Effector memory CD8-positive, alpha-beta T cell (primary cell): ENCODE data around the gene MTHFD1L.
A peak's percentile ranks its signal among the peaks of the same experiment; 100 is the strongest.
"Not testable (repeated sequence)": the region's sequence is repeated elsewhere in the genome, so short reads cannot be mapped to it uniquely, and the experiment has no call there.

ENCODE experiments used
- ATAC-seq: fragments of 150-1000 bp; cut with Tn5 transposase; replicated peaks from 2 replicates; pipeline ENCODE4 v1.10.0; 2021; ENCODE audit warnings: mild to moderate bottlenecking, moderate library complexity
- DNase-seq, 3 experiments: peaks; one replicate each; pipeline ENCODE4 v3.0.0; 2021
- H3K27ac Mint-ChIP-seq, 2 donors: one replicate each; pipeline ENCODE4 v1.8.0; 2022; ENCODE audit warnings: mild to moderate bottlenecking in 2 of 2, mixed read lengths in 2 of 2, moderate library complexity in 2 of 2
- H3K27me3 Mint-ChIP-seq, 2 donors: one replicate each; pipeline ENCODE4 v1.8.0; 2022; ENCODE audit warnings: mixed read lengths in 2 of 2
- H3K36me3 Mint-ChIP-seq: one replicate; pipeline ENCODE4 v1.8.0; 2022; ENCODE audit warnings: mild to moderate bottlenecking, moderate library complexity, mixed read lengths; ENCODE audit not compliant: insufficient read depth
- H3K4me1 Mint-ChIP-seq, 2 donors: one replicate each; pipeline ENCODE4 v1.8.0; 2022; ENCODE audit warnings: low read depth in 2 of 2, mixed read lengths in 2 of 2
- H3K4me3 Mint-ChIP-seq, 2 donors: one replicate each; pipeline ENCODE4 v1.8.0; 2022; ENCODE audit warnings: mild to moderate bottlenecking in 2 of 2, mixed read lengths in 2 of 2, moderate library complexity in 2 of 2
- H3K9me3 Mint-ChIP-seq, 2 donors: one replicate each; pipeline ENCODE4 v1.8.0; 2022; ENCODE audit warnings: mixed read lengths in 2 of 2

MTHFD1L gene

DNA sequence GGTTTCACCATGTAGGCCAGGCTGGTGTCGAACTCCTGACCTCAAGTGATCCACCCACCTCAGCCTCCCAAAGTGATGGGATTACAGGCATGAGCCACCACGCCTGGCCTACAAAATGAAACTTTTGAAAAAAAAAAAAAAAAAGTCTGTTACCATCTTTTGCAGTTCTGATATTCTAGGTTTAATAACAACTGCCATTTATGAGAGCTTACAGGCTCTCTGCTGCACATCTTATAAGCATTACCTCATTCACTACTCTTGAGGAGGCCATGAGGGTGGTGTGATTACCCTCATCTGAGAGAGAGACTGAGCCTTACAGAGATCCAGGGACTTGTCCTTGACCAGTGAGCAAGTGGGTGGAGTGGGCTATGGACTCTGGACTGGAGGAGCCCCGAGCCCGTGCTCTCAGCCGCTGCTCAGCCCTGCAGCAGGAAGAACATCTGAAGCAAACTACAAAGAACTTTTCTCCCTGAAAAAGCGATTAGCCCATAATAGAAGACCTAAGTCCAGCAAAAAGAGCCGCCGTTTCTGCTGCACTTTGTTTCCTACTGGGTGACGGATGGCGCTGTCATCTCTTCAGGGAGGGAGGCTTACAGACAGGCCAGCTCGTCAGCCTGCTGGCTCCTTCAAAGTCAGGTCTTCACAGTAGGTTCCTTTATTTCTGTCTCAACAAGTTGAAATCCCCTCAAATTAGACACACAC lies 254.5 kb downstream of the MTHFD1L start:
- Mint-ChIP-seq H3K4me1 (peaks cover 0 to 5% of the 10 kb centered on the region in 2 donors), H3K27ac (peak overlapping the region in 1 of 2 donors; percentile 35), H3K36me3 (no peaks in the 10 kb centered on the region)

DNA sequence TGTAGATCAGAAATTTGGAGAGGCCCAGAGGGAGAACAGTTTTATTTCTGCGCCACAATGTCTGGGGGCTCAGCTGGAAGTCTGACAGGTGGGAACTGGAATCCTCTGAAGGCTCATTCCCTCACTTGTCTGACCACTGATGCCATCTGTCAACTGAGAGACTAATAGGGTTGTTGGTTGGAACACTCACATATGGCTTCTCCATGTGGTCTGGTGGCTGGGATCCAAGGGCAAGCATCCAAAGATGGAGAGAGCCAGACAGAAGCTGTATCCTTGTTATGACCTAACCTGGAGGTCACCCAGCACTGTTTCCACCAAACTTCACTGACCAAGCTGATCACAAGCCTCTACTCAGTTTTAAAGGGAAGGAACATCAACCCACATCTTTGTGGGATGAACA lies 256.4 kb downstream of the MTHFD1L start:
- no peak for DNase-seq
- no peak overlapping the region for H3K4me3 Mint-ChIP-seq
- peaks cover 0 to 5% of the 10 kb centered on the region in 2 donors for H3K4me1 Mint-ChIP-seq
- no peak for ATAC-seq
- no peak overlapping the region for H3K27ac Mint-ChIP-seq
- no peaks in the 10 kb centered on the region for H3K36me3 Mint-ChIP-seq
- peaks cover 0 to 5% of the 10 kb centered on the region in 2 donors for H3K27me3 Mint-ChIP-seq
- H3K9me3 Mint-ChIP-seq = no peaks in the 10 kb centered on the region

More for the DNA sequence above, 254.5 kb downstream of the MTHFD1L start:
- ATAC-seq (no peak), DNase-seq (no peak)
- peaks cover 0 to 15% of the 10 kb centered on the region in 2 donors for H3K27me3 Mint-ChIP-seq
- H3K9me3 Mint-ChIP-seq = no peaks in the 10 kb centered on the region
- no peak overlapping the region for H3K4me3 Mint-ChIP-seq

DNA sequence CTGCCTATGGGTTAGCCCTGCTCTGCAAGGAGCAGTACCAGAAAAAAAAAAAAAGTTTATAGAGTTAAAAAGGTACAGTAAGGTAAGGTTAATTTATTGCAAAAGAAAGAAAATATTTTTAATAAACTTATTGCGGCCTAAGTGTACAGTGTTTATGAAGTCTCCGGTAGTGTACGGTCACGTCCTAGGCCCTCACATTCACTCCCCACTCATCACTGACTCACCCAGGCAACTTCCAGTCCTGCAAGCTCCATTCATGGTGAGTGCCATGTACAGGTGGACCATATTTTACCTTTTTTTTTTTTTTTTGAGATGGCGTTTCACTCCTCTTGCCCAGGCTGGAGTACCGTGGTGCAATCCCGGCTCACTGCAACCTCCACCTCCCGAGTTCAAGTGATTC lies 258.1 kb downstream of the MTHFD1L start:
- not testable (repeated sequence) for H3K27ac Mint-ChIP-seq, H3K36me3 Mint-ChIP-seq, H3K4me1 Mint-ChIP-seq, H3K4me3 Mint-ChIP-seq, H3K27me3 Mint-ChIP-seq, ATAC-seq, DNase-seq, H3K9me3 Mint-ChIP-seq

DNA sequence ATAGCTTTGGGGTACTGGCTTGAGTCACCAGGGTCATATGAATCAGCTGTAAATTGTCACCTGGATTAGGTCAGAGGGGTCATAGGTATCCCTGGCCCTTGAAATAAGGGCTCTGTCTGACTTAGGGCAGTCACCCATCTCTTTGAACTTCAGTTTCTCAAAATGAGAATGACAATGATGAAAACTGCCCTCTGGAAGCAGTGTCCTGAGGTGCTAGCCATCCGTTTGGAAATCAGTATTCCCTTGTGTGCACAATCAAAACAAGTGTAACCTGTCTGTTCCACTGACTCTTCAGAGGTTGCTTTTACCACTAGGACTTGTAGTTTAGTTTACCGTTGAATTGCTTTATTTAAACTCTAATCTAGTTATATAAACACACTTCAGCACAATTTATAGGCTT lies 259.7 kb downstream of the MTHFD1L start:
- ATAC-seq, H3K4me3 Mint-ChIP-seq, H3K4me1 Mint-ChIP-seq, H3K36me3 Mint-ChIP-seq, H3K9me3 Mint-ChIP-seq, H3K27ac Mint-ChIP-seq, DNase-seq: not testable (repeated sequence)
- H3K27me3 Mint-ChIP-seq = peaks cover 9 to 13% of the 10 kb centered on the region in 2 donors

DNA sequence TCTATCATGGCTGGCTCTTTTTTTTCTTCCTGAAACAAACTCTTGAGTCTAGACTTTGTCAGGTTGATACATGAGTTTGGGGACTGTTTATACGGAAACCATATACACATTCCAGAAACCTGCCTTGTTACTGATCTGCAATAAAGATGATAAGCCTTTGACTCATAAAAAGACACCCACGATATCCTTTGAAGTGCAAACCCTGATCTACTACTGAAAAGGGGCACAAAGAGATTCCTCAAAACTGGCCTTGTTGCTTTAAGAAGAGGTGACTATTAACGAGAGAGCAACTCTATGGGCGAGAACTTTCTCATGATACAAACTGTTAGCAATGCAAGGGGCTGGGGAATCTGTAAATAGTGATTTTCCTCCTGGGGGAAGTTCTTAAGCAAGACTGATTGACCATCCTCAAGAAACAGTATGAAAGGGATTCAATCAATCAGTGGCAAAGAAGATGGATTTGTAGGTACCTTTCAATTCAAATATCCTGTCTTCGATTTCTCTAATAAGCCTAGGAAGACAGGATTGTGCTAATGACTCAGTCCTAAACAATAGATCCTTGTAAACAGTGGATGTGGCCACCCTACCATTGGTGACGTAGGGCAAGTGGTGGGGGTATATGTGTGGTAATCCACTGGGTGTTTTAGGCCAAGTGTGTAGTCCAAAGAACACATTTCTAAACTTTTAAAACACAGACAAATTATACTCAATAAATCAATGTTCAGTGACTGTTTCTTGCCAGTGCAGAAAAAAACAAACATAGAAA lies 260.3 kb downstream of the MTHFD1L start:
- peaks cover 12 to 15% of the 10 kb centered on the region in 2 donors for H3K27me3 Mint-ChIP-seq
- H3K36me3 Mint-ChIP-seq, H3K9me3 Mint-ChIP-seq, H3K4me1 Mint-ChIP-seq, DNase-seq, H3K27ac Mint-ChIP-seq, H3K4me3 Mint-ChIP-seq, ATAC-seq: not testable (repeated sequence)

DNA sequence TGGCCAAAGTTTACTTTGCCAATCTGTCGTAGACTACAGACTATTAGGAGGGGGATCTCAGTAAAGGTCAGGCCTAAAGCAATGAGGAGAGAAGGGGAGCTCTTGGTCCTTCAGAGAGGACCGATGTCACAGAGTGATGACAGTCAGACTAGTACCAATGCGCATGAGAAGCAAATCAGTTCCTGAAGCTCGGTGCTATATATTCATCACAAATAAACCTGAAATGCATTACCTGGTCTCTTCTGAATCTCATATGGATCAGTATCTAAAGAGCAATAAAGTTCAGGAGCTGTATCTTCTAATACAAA lies 260.9 kb downstream of the MTHFD1L start:
- H3K27me3 Mint-ChIP-seq = peaks cover 11 to 15% of the 10 kb centered on the region in 2 donors
- ATAC-seq, H3K9me3 Mint-ChIP-seq, H3K36me3 Mint-ChIP-seq, H3K4me1 Mint-ChIP-seq, H3K27ac Mint-ChIP-seq, DNase-seq, H3K4me3 Mint-ChIP-seq: not testable (repeated sequence)

DNA sequence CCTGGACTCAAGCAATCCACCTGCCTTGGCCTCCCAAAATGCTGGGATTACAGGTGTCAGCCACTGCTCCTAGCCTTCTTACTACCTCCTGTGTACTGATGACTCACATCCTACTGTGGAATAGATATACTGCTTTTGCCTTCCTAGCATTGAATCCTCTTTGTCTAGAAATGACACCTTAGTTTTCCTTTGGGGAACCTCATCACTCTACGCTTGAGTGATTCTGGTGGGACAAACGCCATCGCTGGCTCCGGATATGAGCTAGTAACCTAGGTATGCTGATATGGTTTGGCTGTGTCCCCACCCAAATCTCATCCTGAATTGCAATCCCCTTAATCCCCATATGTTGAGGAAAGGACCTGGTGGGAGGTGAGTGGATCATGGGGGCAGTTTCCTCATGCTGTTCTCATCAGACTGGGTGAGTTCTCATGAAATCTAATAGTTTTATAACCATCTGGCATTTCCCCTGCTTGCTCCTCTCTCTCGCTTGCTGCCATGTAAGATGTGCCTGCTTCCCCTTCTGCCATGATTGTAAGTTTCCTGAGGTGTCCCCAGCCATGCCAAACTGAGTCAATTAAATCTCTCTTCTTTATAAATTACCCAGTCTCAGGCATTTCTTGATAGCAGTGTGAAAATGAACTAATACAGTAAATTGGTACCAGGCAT lies 261.8 kb downstream of the MTHFD1L start:
- not testable (repeated sequence) for H3K36me3 Mint-ChIP-seq, H3K9me3 Mint-ChIP-seq, H3K27ac Mint-ChIP-seq, H3K4me1 Mint-ChIP-seq, ATAC-seq, DNase-seq, H3K4me3 Mint-ChIP-seq
- peaks cover 11 to 15% of the 10 kb centered on the region in 2 donors for H3K27me3 Mint-ChIP-seq

DNA sequence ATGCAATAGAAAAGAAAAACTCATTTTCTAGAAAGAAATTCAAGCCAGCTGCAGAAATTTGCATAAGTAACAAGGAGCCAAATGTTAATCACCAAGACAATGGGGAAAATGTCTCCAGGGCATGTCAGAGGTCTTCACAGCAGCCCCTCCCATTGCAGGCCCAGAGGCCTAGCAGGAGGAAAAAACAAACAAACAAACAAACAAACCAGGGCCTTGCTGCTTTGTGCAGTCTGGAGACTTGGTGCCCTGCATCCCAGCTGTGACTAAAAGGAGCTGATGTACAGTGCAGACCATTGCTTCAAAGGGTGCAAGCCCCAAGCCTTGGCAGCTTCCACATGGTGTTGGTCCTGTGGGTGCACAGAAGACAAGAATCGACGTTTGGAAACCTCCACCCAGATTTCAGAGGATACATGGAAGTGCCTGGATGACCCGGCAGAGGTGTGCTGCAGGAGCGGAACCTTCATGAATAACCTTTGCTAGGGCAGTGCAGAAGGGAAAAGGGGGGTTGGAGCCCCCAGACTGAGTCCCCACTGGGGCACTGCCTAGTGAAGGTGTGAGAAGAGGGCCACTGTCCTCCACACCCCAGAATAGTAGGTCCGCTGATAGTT lies 263.4 kb downstream of the MTHFD1L start:
- DNase-seq = no peak
- peaks cover 11 to 16% of the 10 kb centered on the region in 2 donors for H3K27me3 Mint-ChIP-seq
- H3K9me3 Mint-ChIP-seq = no peaks in the 10 kb centered on the region
- H3K27ac Mint-ChIP-seq = no peak overlapping the region
- H3K36me3 Mint-ChIP-seq = no peaks in the 10 kb centered on the region
- no peak overlapping the region for H3K4me3 Mint-ChIP-seq
- no peaks in the 10 kb centered on the region for H3K4me1 Mint-ChIP-seq
- ATAC-seq = no peak

DNA sequence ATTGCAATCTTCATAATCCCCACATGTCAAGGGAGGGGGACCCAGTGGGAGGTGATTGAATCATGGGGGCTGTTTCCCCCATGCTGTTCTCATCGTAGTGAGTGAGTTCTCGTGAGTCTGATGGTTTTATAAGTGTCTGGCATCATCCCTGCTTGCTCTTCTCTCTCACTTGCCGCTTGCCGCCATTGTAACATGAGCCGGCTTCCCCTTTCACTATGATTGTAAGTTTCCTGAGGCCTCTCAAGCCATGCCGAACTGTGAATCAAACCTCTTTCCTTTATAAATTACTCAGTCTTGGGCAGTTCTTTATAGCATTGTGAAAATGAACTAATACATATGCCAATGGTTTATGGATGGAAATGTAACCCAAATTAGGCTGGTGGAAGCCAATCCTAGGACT lies 264.8 kb downstream of the MTHFD1L start:
- Mint-ChIP-seq H3K36me3 (peaks cover 2% of the 10 kb centered on the region), H3K27me3 (peaks cover 11 to 23% of the 10 kb centered on the region in 2 donors), H3K27ac (no peak overlapping the region), H3K9me3 (no peaks in the 10 kb centered on the region), H3K4me3 (no peak overlapping the region), H3K4me1 (no peaks in the 10 kb centered on the region)
- DNase-seq = no peak
- ATAC-seq = no peak

DNA sequence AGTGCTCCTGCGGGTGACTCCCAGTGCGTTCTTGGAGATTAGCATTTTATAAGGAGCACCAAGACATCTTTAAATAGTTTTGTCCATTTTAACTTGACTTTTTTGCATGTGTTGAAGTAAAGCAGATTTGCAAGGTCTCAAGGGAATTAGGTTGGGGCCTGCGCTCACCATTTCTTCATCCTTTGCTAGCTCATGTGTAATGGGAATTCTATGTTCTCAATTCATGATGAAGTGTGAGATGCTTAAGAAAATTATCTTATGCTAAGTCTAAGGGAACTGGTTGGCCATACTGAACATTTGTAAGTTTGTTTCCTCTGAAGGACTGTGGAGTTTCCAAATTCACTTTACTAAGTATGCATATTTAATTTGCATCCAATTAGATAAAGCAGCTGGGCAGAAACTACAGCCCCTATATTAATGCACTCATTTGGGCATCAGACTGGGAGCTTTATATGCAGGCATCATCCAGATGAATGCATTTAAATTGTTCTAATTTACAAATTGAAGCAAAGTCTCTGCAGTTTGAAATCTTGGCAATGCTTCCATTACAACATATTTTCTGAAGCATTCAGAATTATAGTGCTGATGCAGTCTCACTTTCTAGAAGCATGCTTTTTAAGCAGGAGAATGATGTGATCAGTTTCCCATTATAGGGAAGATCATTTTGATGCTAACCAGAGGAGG lies 266.0 kb downstream of the MTHFD1L start:
- DNase-seq = no peak
- H3K9me3 Mint-ChIP-seq = no peaks in the 10 kb centered on the region
- ATAC-seq = no peak

DNA sequence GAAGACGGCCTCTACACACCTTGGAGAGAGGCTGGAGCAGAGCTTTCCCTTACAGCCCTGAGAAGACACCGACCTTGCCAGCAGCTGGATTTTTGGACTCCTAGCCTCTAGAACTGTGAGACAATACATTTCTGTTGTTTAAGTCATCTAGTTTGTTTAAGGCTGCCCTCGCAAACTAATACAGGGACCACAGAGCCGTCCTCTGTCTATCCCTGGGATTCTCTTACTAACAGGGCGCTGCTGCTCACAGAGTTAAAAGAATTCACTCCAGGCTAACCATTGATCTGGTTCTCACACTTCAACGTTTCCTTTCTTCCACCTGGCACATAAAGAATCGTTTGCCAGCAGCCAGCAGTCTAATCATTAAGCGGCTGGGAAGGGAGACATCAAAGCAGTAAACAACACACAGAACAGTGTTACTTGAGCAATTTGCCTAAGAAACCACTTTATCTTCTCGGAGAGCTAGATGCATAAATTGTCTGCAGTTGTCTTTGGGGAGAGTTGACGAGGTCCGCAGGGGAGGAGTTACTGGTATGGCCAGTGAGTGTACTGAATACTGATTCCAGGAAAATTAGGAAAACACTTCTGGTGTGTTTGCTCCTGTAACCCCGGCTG lies 270.7 kb downstream of the MTHFD1L start:
- Mint-ChIP-seq H3K36me3 (peaks cover 3% of the 10 kb centered on the region), H3K4me3 (no peak overlapping the region), H3K27ac (no peak overlapping the region), H3K27me3 (peaks cover 17 to 21% of the 10 kb centered on the region in 2 donors), H3K4me1 (peaks cover 0 to 2% of the 10 kb centered on the region in 2 donors), H3K9me3 (no peaks in the 10 kb centered on the region)
- no peak for DNase-seq
- no peak for ATAC-seq

More for the DNA sequence above, 266.0 kb downstream of the MTHFD1L start:
- H3K27me3 Mint-ChIP-seq = peaks cover 11 to 23% of the 10 kb centered on the region in 2 donors
- H3K4me3 Mint-ChIP-seq = no peak overlapping the region
- H3K36me3 Mint-ChIP-seq = peaks cover 3% of the 10 kb centered on the region
- H3K4me1 Mint-ChIP-seq = no peaks in the 10 kb centered on the region
- H3K27ac Mint-ChIP-seq = no peak overlapping the region

DNA sequence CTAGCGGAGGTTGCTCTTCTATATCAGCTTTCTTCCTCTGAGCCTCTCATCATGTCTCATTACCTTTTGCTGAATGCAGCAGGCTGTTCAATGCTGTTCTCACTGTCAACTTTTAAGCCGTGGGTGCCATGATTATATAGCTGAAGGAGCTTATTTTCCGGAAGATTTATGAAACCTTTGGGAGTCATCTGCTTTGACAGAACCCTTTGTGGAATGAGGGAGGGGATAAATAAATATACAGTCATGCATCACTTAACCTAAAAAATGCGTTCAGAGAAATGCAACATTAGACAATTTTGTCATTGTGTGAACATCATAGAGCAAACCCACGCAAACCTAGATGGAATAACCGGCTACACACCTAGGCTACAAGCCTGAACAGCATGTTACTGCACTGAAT lies 272.0 kb downstream of the MTHFD1L start:
- Mint-ChIP-seq H3K27me3 (peaks cover 17 to 21% of the 10 kb centered on the region in 2 donors), H3K4me1 (peaks cover 0 to 2% of the 10 kb centered on the region in 2 donors), H3K36me3 (peaks cover 3% of the 10 kb centered on the region)

DNA sequence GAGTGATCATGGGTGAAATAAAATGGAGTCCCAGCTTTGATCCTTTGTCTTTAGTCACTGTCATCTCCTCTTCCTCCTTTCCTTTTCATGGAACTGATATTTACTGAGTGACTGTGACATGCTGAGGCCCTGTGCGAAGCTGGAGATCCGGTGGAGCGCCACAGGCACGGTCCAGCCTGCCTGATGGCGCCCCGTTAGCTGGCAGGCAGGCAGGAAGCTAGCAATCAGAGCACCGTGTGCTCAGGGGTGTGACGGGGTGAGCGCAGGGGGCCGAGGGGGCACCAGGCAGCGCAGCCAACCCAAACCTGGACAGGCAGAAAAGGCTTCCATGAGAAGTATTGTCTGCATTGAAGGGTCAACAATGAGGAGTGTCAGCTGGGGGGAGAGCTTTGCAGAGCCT lies 274.0 kb downstream of the MTHFD1L start:
- H3K4me3 Mint-ChIP-seq = no peak overlapping the region
- H3K4me1 Mint-ChIP-seq = peaks cover 0 to 2% of the 10 kb centered on the region in 2 donors
- no peaks in the 10 kb centered on the region for H3K9me3 Mint-ChIP-seq
- no peak for DNase-seq
- H3K27me3 Mint-ChIP-seq = peaks cover 17 to 22% of the 10 kb centered on the region in 2 donors
- no peak overlapping the region for H3K27ac Mint-ChIP-seq
- no peak for ATAC-seq
- H3K36me3 Mint-ChIP-seq = peaks cover 3% of the 10 kb centered on the region

More for the DNA sequence above, 272.0 kb downstream of the MTHFD1L start:
- H3K4me3 Mint-ChIP-seq = no peak overlapping the region
- ATAC-seq = no peak
- no peak overlapping the region for H3K27ac Mint-ChIP-seq
- no peak for DNase-seq
- no peaks in the 10 kb centered on the region for H3K9me3 Mint-ChIP-seq
